Measurements from ENCODE around the gene KCTD6.

GRCh38 chr3:58544541-58544940 lies 52.6 kb downstream of the KCTD6 start:
- TF ChIP-seq CTCF (IDR thresholded peaks at IDR 0.05) (no peak), EP300 (IDR thresholded peaks at IDR 0.05) (no peak)

Measured in esophagus muscularis mucosa (tissue), 3 donors.